HG03103 (cell line): ENCODE measurements around the gene FBXW4.

Experiments used
- ATAC-seq: cut with Tn5 transposase; IDR thresholded peaks from one replicate; pipeline ENCODE4 v1.9.1; 2021; ENCODE audit warnings: low read depth; ENCODE audit not compliant: unreplicated experiment

FBXW4 gene

DNA sequence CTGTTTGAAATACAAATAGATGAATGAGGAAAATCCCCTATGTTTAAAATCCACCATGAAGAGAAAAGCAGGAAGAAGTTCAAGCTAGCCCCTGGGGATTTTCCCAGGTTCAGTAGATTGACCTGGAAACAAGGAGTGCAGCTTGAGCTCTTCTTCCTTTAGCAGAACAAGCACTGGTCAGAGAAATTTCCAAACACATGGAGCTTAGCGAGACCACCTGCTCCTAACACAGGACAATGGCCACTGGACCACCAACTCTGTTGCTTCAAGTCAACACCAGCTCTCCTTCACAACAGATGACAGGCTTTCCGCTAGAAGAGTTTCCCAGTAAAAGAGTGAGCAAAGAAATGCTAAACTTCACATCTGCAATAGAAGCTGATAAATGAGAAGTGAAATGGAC lies 9.4 kb upstream of the FBXW4 start:
- no peak for ATAC-seq

- ATAC-seq = no peak
Observed at GRCh38 chr10:101696632-101697031, 1.7 kb upstream of the FBXW4 start.

DNA sequence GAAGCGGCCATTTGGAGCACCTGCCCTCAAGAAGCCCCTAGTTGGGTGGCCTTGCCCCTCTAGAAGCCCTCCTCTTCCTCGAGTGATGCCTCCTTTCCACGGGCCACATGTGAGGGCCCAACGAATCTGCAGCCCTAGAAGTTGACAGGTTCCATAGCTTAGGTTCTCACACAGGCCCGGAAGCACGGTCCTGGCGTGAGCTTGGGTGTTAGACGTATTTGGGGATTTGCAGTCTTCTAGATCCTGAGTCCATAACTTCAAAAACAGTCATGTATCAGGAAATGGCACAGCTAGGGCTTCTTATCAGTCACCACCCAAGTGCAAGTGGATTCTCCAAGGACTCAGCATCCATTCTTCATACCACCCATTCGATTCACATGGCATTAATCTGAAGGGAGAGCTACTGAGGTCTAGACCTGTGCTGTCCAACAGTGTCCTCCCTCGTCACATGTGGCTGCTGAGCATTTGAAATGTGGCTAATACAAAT lies 477 bp upstream of the FBXW4 start:
- no peak for ATAC-seq

DNA sequence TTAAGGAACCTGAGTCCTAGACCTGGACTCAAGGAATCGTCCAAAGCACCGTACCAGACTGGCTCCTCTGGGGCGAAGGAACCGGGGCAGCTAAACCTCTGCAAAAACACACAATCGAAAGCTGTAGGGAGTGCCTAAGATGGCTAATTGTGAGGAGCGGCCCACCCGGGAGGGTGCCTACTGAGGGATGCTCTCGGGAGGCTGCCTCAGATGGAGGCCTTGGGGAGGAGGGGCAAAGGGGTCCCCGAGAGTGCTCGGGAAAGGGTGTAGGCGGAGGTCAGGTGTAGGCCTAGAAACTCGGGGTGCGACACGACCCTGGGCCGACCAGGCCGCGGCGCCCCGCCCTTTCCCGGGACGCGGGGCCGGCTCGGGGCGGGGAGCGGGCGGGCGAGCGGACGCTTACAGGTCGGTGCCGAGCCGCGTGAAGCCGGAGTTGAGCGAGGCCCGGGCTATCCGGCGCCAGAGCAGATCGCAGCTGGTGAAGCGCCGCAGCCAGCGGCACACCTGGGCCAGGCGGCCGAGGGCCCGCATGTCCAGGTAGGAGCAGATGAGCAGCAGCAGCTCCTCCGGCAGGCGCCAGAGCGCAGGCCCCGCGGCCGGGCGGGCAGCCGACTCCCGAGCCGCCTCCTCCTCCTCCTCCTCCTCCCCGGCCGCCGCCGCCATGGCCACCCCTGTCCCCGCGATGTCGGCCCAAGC lies 844 bp downstream of the FBXW4 start:
- peak; percentile 49 for ATAC-seq

- peak; percentile 27 for ATAC-seq
Observed at GRCh38 chr10:101693651-101693977, 1.4 kb downstream of the FBXW4 start.

GRCh38 chr10:101691081-101691480 lies 3.9 kb downstream of the FBXW4 start:
- no peak for ATAC-seq

DNA sequence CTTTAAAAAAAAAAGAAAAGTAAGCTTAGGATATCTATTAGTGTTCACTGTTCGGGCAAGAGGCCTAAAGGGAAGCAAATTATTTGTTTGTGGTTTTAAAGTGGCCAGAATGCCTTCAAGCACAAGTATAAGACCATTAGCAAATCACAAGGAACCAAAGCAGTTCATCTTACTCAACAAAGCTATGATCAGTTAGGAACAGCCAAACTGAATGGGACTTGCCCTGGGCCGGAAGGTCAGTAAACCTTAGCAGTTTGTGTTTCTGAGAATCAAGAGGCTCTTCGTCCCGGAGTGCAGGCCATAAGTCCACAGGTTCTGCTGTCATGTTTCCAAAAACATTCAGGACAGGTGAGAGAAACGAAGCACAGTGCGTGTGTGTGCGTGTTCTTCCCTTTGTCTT lies 4.5 kb downstream of the FBXW4 start:
- no peak for ATAC-seq

DNA sequence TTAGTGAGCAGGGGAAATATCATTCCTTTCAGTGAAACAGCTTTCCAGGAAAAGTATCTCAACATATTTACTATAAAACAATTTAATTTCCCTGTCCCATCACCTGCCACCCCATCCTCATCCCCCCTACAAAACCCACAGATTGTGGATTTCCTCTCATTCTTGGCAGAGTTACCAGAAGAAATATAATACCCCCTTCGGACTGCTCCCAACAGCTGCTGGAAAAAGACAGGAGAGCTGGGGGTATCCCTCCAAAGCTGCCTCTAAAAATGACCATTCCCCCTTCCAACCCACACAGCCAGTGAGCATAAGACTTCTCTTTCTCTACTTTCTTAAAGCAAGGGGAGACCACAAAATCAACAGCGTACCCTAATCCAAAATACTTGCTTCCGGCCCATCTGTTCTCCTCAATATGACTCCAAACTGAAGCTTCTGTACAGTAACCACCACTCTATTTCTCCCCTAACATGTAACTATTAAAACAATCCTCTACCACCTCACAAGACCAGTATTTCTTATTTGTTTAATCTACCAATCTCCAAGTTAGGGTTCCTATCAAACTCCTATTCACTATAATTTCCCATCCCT lies 7.8 kb downstream of the FBXW4 start:
- ATAC-seq = no peak

DNA sequence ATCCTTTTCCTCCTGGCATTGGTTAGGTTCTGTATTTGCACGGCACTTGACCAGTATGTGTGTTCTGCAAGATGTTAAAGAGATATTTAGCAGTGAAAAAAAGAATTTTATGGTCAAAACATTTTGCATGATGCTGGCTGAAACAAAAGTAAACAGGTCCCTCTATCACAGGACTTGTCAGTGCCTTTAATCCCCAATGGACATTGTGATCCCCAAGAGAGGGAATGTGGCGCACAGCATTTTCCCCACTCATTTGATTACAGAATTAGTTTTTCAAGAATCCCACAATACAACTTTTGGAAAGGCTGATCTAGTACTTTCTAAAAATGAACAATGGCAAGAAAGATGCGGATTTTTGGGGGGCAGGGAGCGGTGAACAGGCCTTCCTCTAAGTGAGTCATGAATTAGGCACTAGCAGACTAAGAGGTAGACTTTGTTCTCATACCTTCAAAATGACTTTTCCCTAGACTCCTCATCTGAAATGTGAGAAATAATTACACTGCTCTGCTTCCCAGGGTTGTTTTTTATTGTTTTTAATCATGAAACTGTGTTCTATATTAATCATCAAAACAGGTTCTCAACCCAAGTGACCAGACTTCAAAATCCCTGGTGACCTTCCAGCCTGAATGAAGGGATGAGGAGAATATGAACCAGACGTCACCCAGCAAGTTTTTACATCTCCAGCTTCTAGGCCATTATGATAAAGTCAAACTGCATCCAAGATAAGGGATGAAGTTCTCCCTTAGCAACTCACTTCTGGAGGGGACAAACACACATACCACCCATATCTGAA lies 8.6 kb downstream of the FBXW4 start:
- no peak for ATAC-seq

- no peak for ATAC-seq
Observed at GRCh38 chr10:101684782-101685181, 10.2 kb downstream of the FBXW4 start.

DNA sequence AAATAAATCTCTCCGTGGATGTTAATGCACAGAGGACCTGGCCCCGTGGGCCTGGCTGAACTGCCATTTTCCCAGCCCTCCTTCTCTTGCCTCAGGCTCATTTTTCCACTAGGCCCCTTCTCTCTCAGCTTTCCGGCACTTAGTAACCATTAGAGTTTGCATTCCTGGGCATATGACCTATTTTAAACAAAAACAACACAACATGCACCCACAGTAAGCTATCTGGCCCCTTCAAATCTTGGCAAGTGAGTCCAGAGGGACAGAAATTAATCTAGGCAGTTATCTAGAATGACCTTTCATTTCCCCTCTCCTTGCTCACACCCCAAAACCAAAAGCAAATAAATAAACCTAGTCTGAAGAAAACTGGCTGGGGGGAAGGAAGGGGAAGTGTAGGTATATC lies 11.7 kb downstream of the FBXW4 start:
- no peak for ATAC-seq

GRCh38 chr10:101682172-101682825 lies 12.7 kb downstream of the FBXW4 start:
- ATAC-seq = no peak

- ATAC-seq = no peak
Observed at GRCh38 chr10:101676565-101676964, 18.4 kb downstream of the FBXW4 start.

DNA sequence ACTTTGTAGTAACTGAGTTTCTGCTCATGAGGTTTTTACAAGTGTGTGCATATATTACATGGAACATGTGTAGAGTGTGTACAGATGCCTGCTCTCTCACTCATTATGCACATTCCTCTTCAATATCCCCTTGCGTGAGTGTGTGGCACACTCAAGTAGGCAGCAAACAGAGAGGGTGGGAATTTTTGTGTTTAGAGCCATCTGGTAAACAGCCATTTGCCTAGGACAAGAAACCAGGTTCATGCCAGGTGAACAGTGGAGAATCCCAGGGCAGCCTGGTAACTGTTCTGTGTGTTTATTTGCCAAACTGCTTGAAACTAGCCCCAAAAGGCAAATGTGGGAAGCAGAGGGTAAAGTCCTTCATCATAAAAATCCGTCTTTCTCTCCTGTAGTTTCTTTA lies 19.9 kb downstream of the FBXW4 start:
- no peak for ATAC-seq

GRCh38 chr10:101672536-101672935 lies 22.4 kb downstream of the FBXW4 start:
- no peak for ATAC-seq

DNA sequence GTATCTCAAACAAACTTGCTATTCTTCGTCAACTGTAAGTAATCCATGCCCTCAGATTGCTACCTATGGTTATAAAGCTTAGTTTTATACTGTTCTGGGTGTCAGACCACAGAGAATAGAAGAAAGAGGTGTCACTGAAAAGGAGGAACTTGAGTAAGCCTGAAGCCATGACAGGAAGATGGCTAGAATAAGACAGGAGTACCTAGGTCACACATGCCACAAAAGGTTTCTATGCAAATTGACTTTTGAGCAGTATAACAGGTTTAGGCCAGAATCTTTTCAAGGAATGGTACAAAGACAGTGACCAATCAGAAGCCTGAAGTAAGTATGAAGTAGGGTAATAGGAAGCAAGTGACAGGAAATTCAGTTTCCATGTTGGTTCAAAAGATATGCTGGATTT lies 23.5 kb downstream of the FBXW4 start:
- ATAC-seq = no peak

DNA sequence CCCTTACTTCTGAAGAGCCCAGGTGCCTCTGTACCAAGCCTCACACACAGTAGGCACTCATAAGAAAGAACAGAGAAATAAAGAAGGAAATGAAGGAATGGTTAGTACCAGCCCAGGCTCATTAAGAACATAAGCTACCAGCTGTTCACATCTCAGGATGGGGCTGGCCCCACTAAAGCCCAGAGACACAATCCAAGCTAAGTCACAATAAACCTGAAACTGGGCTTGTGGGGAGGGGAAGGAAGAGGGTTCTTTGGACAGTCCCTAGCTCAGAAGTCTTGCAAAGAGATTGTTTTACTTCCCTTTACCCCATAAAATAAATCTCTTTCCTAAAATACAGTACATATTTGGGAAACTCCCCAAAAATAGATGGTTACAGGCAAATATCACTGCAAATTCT lies 24.3 kb downstream of the FBXW4 start:
- ATAC-seq = no peak

DNA sequence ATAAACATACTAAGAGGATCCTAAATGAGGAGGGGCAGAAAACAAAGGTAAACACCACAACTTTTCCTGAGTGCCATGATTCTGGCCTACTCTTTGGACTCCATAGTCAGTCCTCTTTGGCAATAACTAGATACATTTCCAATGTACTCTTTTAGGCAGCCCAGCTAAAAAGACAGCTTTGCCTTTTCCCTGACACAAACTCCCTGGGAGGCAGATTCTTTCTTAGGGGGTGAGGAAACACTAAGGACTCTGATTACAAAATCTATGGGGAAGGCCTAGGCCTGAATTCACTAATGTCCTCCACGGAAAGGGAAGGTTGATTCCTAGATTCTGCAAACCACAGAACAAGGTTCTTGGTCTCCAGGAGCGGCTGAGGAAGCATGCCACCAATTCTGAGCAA lies 25.8 kb downstream of the FBXW4 start:
- ATAC-seq = no peak

DNA sequence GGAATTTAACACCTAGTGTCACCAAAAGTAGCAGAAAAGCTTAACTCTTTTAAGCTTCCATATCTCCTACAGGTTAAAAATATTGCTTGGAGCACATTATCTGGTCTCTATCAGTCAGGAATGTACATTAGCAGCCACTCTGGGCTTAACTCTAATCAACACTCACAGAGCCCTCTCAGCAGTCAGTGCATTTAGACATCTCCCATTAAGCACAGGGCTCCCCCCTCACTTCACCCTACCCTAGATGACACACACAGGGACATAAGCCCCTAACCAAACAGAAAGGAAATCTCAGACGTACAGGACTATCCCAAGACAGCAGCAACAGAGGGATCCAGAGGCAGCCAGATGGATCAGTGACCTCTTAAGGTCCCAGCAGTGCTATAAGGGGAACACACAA lies 26.4 kb downstream of the FBXW4 start:
- ATAC-seq = no peak

DNA sequence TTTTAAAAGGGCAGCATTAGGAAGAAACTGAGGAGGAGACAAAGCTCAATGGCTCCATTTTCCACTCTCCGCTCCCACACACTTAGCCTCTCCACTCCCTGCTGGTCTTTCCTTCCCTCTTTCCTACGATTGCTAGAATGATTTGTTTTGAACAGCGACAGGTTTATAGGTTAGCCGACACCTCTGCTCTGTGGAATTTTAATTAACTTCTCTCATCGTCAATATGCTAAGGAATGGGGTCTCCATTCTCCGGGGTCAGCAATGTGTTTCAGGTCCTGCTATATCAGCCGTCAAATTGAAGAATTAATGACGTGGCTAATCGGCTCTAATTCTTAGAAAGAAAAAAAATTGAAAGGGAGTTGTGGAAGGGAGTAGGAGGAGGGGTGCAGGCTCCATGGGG lies 28.9 kb downstream of the FBXW4 start:
- no peak for ATAC-seq

- ATAC-seq = no peak
Observed at GRCh38 chr10:101663097-101663496, 31.9 kb downstream of the FBXW4 start.
